HEK293 (cell line): ENCODE data around the gene METTL25B.
A peak's percentile ranks its signal among the peaks of the same experiment; 100 is the strongest.

ENCODE experiments used
- TRIM28 ChIP-seq: IDR thresholded peaks from 2 replicates; pipeline ENCODE4 v1.6.1; 2011; ENCODE audit warnings: low read length, control low read depth, borderline replicate concordance
- ZBTB1 ChIP-seq: fragments of 450-650 bp; formaldehyde crosslinking; IDR thresholded peaks from 2 replicates; pipeline ENCODE4 v1.5.1; 2016; ENCODE audit warnings: missing biosample characterization, missing genetic modification characterization
- ZFP3 ChIP-seq: fragments of 450-650 bp; formaldehyde crosslinking; IDR thresholded peaks from 2 replicates; pipeline ENCODE4 v1.5.1; 2016; ENCODE audit warnings: low read depth, missing biosample characterization, missing genetic modification characterization
- ZNF10 ChIP-seq: fragments of 450-650 bp; formaldehyde crosslinking; IDR thresholded peaks from 2 replicates; pipeline ENCODE4 v1.5.1; 2017; ENCODE audit warnings: missing biosample characterization, missing genetic modification characterization
- ZNF664 ChIP-seq: fragments of 450-650 bp; formaldehyde crosslinking; IDR thresholded peaks from 2 replicates; pipeline ENCODE4 v1.5.1; 2016; ENCODE audit warnings: missing biosample characterization, missing genetic modification characterization
- TF ChIP-seq, protein P1 (sequence below): fragments of 450-650 bp; formaldehyde crosslinking; IDR thresholded peaks from 2 replicates; pipeline ENCODE4 v1.5.1; 2016; ENCODE audit warnings: missing biosample characterization, missing genetic modification characterization
- TF ChIP-seq, protein P2 (sequence below): fragments of 450-650 bp; formaldehyde crosslinking; IDR thresholded peaks from 2 replicates; pipeline ENCODE4 v1.5.1; 2017; ENCODE audit warnings: missing biosample characterization, missing genetic modification characterization
- TF ChIP-seq, protein P3 (sequence below): fragments of 450-650 bp; formaldehyde crosslinking; IDR thresholded peaks from 2 replicates; pipeline ENCODE4 v1.5.1; 2016; ENCODE audit warnings: missing biosample characterization, missing genetic modification characterization

DNA sequence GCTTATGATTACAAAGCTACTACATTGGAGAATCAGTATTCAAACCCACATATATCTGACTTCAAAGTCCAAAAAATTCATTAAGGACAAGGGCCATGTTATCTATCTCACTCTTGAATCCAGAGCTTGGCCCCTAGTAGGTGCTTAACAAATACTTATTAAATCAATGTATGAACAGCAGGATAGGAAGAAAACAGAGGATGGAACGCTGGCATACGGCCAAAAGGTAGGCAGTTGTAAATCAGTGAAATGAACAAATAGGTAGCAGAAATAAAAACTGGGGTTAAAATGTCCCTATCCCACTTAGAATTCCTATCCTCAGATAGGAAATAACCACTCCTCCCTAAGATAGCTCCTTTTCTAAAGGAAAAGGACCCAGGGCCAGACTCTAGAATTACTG lies 10.6 kb downstream of the METTL25B start:
- TF ChIP-seq, protein P1, sequence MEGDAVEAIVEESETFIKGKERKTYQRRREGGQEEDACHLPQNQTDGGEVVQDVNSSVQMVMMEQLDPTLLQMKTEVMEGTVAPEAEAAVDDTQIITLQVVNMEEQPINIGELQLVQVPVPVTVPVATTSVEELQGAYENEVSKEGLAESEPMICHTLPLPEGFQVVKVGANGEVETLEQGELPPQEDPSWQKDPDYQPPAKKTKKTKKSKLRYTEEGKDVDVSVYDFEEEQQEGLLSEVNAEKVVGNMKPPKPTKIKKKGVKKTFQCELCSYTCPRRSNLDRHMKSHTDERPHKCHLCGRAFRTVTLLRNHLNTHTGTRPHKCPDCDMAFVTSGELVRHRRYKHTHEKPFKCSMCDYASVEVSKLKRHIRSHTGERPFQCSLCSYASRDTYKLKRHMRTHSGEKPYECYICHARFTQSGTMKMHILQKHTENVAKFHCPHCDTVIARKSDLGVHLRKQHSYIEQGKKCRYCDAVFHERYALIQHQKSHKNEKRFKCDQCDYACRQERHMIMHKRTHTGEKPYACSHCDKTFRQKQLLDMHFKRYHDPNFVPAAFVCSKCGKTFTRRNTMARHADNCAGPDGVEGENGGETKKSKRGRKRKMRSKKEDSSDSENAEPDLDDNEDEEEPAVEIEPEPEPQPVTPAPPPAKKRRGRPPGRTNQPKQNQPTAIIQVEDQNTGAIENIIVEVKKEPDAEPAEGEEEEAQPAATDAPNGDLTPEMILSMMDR = no peak
- TF ChIP-seq ZNF664 (tag by site-specific recombination) (peak; percentile 14; the same call in 1 of the 2 replicates), ZFP3 (tag by site-specific recombination) (no peak), TRIM28 (no peak), ZBTB1 (tag by site-specific recombination) (no peak), ZNF10 (tag by site-specific recombination) (no peak)
- TF ChIP-seq, protein P2, sequence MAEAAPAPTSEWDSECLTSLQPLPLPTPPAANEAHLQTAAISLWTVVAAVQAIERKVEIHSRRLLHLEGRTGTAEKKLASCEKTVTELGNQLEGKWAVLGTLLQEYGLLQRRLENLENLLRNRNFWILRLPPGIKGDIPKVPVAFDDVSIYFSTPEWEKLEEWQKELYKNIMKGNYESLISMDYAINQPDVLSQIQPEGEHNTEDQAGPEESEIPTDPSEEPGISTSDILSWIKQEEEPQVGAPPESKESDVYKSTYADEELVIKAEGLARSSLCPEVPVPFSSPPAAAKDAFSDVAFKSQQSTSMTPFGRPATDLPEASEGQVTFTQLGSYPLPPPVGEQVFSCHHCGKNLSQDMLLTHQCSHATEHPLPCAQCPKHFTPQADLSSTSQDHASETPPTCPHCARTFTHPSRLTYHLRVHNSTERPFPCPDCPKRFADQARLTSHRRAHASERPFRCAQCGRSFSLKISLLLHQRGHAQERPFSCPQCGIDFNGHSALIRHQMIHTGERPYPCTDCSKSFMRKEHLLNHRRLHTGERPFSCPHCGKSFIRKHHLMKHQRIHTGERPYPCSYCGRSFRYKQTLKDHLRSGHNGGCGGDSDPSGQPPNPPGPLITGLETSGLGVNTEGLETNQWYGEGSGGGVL (tag by site-specific recombination) = no peak
- TF ChIP-seq, protein P3, sequence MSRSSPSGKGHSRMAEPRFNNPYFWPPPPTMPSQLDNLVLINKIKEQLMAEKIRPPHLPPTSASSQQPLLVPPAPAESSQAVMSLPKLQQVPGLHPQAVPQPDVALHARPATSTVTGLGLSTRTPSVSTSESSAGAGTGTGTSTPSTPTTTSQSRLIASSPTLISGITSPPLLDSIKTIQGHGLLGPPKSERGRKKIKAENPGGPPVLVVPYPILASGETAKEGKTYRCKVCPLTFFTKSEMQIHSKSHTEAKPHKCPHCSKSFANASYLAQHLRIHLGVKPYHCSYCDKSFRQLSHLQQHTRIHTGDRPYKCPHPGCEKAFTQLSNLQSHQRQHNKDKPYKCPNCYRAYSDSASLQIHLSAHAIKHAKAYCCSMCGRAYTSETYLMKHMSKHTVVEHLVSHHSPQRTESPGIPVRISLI (tag by site-specific recombination) = no peak
